ENCODE data around the gene SHANK1.

Gene SHANK1

DNA sequence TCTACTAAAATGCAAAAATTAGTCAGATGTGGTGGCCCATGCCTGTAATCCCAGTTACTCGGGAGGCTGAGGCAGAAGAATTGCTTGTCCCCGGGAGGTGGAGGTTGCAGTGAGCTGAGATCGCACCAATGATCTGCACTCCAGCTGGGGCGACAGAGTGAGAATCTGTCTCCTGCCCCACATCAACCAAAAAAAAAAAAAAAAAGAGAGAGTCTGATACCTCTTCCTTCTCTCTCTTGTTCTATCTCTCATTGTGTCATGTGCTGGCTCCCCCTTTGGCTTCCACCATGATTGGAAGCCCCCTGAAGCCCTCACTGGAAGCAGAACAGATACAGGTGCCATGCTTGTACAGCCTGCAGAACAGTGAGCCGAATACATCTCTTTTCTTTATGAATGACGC is 23.9 kb upstream of the SHANK1 start:
- Mint-ChIP-seq H3K4me3 (no peak overlapping the region), H3K36me3 (ENCODE audit: low read depth) (no peaks in the 10 kb centered on the region), H3K4me1 (ENCODE audit: low read depth) (no peaks in the 10 kb centered on the region), H3K9me3 (no peaks in the 10 kb centered on the region), H3K27ac (no peak overlapping the region), H3K27me3 (peaks cover 52% of the 10 kb centered on the region)
- DNase-seq: no peak

DNA sequence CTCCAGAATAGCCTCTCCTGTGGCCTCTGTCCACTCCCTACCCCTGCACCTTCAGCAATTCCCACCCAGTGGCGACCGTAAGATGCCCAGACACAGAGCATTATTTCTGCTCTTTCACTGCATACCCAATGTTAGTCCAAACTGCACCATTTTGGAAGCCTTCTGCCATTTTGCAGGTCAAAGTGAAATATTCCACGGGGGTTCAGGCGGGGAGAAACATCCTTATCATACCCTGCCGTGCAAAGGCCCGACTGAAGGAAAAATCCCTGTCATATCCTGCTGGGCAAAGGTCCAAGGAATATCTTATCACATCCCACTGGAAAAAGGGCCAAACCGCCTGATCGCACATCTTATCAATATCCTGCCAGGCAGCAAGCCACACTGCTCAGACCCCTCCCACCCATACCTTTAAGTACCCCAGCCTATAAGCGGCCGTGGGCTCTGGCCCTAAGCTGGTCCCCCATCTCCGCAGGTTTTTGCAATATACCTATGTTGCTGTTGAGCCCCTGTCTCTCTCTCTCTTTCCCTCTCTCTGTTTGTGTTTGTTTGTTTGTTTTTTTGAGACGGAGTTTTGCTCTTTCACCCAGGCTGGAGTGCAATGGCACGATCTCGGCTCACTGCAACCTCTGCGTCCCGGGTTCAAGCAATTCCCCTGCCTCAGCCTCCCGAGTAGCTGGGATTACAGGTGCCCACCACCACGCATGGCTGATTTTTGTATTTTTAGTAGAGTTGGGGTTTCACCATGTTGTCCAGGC is 21.8 kb upstream of the SHANK1 start:
- Mint-ChIP-seq H3K4me3 (no peak overlapping the region), H3K27me3 (peaks cover 57% of the 10 kb centered on the region), H3K9me3 (no peaks in the 10 kb centered on the region), H3K27ac (no peak overlapping the region), H3K4me1 (ENCODE audit: low read depth) (no peaks in the 10 kb centered on the region), H3K36me3 (ENCODE audit: low read depth) (no peaks in the 10 kb centered on the region)
- DNase-seq: no peak

DNA sequence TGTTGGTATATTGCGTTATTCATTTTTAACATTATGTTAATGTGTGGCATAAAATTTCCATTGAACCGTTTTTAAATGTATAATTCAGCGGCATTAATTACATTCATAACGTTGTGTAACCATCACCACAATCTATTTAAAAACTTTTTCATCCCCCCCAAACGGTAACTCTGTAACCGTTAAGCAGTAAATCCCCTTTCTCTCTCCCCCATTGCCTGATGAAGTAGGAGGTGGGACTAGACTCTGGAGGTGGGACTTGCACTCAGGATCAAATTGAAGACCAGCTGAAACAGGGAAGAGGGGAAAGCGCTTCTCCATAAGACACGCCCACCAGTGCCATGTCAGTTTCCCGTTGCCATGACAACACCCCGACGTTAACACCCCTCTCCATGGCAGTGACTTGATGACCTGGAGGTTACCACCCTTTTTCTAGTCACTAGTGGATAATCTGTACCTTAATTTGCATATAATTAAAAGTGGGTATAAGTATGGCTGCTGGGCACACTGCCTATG is 20.4 kb upstream of the SHANK1 start:
- DNase-seq: no peak
- no peaks in the 10 kb centered on the region for H3K9me3 Mint-ChIP-seq
- no peaks in the 10 kb centered on the region for H3K36me3 Mint-ChIP-seq (ENCODE audit: low read depth)
- H3K27me3 Mint-ChIP-seq: peaks cover 50% of the 10 kb centered on the region
- no peaks in the 10 kb centered on the region for H3K4me1 Mint-ChIP-seq (ENCODE audit: low read depth)
- H3K4me3 Mint-ChIP-seq: no peak overlapping the region
- no peak overlapping the region for H3K27ac Mint-ChIP-seq

DNA sequence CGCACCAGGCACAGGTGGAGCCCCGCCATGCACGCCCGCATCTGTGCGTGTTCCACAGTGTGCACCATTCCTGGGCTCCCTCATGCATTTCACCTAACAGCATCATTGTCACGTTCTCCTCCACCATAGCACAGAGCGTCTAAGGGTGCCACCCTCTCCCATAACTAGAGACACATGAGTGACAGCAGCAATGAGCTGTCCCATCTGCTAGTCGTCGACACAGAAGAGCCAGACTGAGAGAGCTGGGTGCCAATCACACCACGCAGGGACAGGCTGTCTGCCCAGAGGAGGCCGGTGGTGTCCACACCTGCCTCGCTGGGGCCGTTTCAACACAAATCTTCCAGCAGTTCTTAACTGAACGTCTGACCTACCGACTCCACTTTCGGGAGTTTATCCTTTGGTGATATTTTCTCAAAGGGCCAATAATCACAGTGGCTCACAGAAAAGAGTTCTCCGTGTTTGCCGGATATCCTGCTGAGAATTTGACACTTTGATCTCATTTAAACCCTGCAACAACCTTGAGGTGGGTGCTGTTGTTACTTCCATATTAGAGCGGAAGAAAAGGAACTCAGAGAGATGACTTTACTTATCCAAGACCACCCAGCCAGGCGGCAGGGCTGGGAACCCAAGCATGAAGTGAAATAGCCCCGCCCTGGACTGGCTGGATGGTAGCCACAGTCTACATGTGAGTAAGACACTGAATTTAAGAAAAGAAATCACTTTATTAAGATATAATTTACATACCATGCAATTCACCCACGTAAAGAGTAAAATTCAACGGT is 19.7 kb upstream of the SHANK1 start:
- H3K27me3 Mint-ChIP-seq: peaks cover 54% of the 10 kb centered on the region
- no peaks in the 10 kb centered on the region for H3K36me3 Mint-ChIP-seq (ENCODE audit: low read depth)
- no peak for DNase-seq
- no peak overlapping the region for H3K27ac Mint-ChIP-seq
- no peaks in the 10 kb centered on the region for H3K4me1 Mint-ChIP-seq (ENCODE audit: low read depth)
- no peak overlapping the region for H3K4me3 Mint-ChIP-seq
- no peaks in the 10 kb centered on the region for H3K9me3 Mint-ChIP-seq

DNA sequence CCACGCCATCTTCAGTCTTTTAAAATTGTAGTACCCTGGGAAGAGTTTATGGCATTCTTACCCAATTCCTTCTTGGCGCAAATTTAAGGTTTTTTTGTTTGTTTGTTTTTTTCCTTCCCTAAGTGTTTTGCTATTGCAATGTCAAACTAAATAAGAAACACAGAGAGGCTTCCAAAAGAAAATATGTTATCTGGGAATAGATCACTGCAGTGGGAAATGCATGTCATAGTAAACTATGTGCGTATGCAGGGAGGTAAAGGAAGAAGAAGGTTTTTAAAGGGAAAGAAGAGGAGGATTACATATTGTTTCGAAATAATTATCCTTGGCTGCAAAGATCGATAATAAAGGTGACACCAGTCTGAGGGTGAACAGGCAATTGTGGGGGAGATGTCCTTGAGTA is 16.7 kb upstream of the SHANK1 start:
- H3K36me3 Mint-ChIP-seq (ENCODE audit: low read depth): no peaks in the 10 kb centered on the region
- H3K4me3 Mint-ChIP-seq: no peak overlapping the region
- no peak overlapping the region for H3K27ac Mint-ChIP-seq
- H3K9me3 Mint-ChIP-seq: no peaks in the 10 kb centered on the region
- H3K4me1 Mint-ChIP-seq (ENCODE audit: low read depth): no peaks in the 10 kb centered on the region
- DNase-seq: no peak
- H3K27me3 Mint-ChIP-seq: peaks cover 51% of the 10 kb centered on the region

DNA sequence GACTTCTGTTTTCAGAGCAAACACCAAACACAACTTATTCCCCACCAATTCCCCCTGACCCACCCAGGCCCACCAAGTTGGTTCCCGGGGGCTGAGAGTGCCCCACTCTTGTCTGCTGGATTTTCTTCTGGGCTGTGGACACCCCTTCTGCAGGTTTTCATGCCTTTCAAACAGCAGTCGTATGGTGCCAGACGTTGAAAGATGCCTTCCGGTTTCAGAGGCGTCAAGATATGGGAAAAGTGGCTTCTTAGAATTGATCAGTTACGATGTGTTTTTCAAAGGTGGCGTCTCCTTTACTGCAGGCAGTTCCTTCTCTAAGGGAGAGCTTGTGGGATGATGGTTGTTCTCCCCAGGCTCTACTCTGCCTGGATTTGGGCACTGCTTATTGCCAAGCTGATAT is 16.3 kb upstream of the SHANK1 start:
- Mint-ChIP-seq H3K9me3 (no peaks in the 10 kb centered on the region), H3K4me3 (no peak overlapping the region), H3K36me3 (ENCODE audit: low read depth) (no peaks in the 10 kb centered on the region), H3K4me1 (ENCODE audit: low read depth) (no peaks in the 10 kb centered on the region), H3K27ac (no peak overlapping the region), H3K27me3 (peaks cover 50% of the 10 kb centered on the region)
- no peak for DNase-seq

DNA sequence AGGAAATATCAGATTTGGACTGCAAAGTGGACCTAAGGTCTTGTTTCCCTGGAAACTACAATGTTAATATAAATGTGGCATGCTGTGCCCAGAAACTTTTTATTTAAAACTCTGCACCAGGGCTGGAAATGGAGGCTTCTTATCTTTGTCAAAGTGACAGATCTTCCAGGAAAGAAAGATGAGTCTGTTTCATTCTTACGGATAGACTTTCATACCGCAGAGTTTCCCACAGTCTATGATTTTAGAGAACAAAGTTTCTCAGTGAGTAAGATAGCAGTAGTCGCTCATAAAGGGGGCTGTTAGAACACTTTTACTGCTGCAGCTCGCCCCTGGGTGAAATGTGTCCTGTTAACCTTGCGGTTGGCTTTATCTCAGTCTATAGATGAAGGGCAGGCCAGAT is 10.3 kb upstream of the SHANK1 start:
- Mint-ChIP-seq H3K4me1 (ENCODE audit: low read depth) (peaks cover 29% of the 10 kb centered on the region), H3K4me3 (no peak overlapping the region), H3K27ac (no peak overlapping the region), H3K9me3 (no peaks in the 10 kb centered on the region), H3K27me3 (peaks cover 59% of the 10 kb centered on the region), H3K36me3 (ENCODE audit: low read depth) (peaks cover 7% of the 10 kb centered on the region)
- DNase-seq: no peak

DNA sequence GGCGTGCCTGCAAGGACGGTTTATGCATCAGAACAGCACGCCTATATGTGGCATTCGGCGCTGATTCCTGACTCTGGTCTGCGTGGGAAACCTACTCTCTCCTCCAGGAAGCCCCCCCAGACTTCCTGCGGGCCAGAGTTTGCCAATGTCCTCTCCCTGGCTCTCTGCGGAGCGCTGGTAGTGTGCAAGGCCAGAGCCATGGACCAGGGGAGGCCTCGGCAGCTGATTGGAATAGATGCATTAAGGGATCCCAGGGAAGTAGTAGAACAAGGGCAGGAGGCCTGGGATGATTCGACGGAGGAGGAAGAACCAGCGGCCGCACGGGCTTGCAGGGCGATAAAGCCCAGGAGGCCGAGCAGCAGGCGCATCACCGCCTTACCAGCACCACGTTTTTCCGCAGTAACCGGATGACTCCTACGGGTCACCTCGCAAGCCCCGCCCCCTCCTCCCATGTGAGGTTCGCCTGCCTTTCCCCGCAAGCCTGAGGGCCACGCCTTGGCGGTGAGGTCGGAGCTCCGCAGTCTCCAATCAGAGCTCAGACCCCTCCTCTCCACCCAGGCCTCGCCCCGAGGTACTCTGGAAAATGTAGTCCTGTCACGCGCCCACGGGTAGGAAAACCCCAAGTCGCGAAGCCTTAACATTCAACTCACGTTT is 8.6 kb upstream of the SHANK1 start:
- peak; percentile 83 for DNase-seq
- Mint-ChIP-seq H3K4me3 (peak overlapping the region; percentile 61), H3K27me3 (peaks cover 67% of the 10 kb centered on the region), H3K9me3 (no peaks in the 10 kb centered on the region), H3K4me1 (ENCODE audit: low read depth) (peaks cover 37% of the 10 kb centered on the region), H3K27ac (peak overlapping the region; percentile 80), H3K36me3 (ENCODE audit: low read depth) (peaks cover 7% of the 10 kb centered on the region)

DNA sequence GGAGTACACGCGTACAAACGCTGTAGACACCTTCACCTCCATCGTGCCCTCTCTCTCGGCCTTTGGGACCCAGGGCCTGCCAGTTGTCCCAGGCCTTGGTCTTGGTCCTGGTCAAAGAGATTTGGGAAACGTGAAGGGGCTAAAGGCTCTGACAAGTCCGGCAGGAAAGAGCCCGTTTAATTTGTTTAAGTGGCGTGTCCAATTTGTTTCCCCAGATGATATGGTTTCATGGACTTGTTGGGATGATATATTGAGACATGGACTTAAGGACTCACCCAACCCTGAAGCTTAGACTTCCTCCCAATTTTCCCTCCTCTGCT is 6.3 kb upstream of the SHANK1 start:
- H3K9me3 Mint-ChIP-seq: no peaks in the 10 kb centered on the region
- peaks cover 7% of the 10 kb centered on the region for H3K36me3 Mint-ChIP-seq (ENCODE audit: low read depth)
- H3K27me3 Mint-ChIP-seq: peaks cover 76% of the 10 kb centered on the region
- peak overlapping the region; percentile 83 for H3K4me3 Mint-ChIP-seq
- peak overlapping the region; percentile 89 for H3K27ac Mint-ChIP-seq
- no peak for DNase-seq
- peaks cover 37% of the 10 kb centered on the region for H3K4me1 Mint-ChIP-seq (ENCODE audit: low read depth)

DNA sequence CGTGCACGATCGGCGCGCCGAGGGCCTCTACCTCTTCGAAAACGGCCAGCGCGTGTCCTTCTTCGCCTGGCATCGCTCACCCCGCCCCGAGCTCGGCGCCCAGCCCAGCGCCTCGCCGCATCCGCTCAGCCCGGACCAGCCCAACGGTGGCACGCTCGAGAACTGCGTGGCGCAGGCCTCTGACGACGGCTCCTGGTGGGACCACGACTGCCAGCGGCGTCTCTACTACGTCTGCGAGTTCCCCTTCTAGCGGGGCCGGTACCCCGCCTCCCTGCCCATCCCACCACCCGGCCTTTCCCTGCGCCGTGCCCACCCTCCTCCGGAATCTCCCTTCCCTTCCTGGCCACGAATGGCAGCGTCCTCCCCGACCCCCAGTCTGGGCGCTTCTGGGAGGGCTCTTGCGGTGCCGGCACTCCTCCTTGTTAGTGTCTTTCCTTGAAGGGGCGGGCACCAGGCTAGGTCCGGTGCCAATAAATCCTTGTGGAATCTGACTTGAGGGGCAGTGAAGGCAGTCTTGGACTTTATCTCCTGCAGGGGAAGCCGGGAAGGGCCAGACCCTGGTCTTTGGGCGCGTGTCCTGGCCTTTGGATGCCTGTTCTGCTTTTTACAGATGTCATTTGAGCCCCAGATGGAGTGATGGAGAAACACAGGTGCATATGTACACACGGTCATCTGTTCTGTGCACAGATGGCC is 5.8 kb upstream of the SHANK1 start:
- Mint-ChIP-seq H3K9me3 (no peaks in the 10 kb centered on the region), H3K27ac (peak overlapping the region; percentile 89), H3K27me3 (peaks cover 81% of the 10 kb centered on the region), H3K4me1 (ENCODE audit: low read depth) (peaks cover 37% of the 10 kb centered on the region), H3K36me3 (ENCODE audit: low read depth) (peaks cover 7% of the 10 kb centered on the region), H3K4me3 (peak overlapping the region; percentile 83)
- DNase-seq: no peak

DNA sequence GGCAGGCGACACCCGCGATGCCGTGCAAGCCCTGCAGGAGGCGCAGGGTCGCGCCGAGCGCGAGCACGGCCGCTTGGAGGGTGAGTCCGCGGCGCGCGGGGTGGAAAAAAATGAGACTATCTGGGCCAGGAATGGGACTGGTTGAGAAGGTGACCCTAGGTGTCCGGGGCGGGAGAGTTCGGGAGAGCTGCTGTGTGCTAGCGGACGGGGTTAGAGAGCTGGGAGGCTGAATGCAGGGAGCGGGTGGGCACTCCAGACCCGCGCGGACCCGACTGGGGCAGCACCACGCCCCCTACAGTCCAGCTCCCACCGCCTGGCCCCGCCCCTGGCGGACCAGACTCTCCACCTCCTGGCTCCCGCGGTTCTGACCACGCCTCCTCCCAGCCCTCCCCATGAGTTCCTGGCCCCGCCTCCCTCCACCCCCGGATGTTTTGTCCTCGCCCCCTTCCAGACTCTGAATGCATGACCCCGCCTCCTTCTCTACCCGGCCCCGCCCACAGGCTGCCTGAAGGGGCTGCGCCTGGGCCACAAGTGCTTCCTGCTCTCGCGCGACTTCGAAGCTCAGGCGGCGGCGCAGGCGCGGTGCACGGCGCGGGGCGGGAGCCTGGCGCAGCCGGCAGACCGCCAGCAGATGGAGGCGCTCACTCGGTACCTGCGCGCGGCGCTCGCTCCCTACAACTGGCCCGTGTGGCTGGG is 5.1 kb upstream of the SHANK1 start:
- Mint-ChIP-seq H3K27ac (peak overlapping the region; percentile 89), H3K36me3 (ENCODE audit: low read depth) (peaks cover 7% of the 10 kb centered on the region), H3K27me3 (peaks cover 83% of the 10 kb centered on the region), H3K4me3 (peak overlapping the region; percentile 83), H3K9me3 (no peaks in the 10 kb centered on the region), H3K4me1 (ENCODE audit: low read depth) (peaks cover 39% of the 10 kb centered on the region)
- peak; percentile 92 for DNase-seq

DNA sequence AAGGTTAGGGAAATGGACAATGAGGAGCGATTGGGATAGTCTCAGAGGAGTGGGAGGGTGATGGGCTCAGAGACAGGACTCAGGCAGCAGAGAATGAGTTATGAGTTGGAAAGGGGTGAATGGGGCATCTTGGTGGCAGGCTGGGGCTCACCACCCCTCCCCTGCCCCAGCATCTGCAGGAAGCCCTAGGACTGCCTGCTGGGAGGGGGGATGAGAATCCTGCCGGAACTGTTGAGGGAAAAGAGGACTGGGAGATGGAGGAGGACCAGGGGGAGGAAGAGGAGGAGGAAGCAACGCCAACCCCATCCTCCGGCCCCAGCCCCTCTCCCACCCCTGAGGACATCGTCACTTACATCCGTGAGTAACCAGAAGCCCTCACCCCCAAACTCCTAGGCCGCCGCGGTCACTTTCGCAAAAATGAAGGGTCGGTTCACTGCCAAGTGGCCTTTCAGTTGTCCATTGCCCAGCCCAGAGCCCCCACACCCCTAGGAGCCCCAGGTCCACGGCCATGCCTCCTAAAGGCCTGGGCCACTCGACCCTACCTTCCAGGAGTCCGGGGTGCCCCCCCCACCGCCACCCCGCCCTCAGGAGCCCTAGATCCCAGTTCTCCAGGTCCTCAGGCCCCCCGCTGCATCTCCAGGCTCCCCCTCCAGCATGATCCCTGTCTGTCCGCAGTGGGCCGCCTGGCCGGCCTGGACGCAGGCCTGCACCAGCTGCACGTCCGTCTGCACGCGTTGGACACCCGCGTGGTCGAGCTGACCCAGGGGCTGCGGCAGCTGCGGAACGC is 4.3 kb upstream of the SHANK1 start:
- H3K4me1 Mint-ChIP-seq (ENCODE audit: low read depth): peaks cover 39% of the 10 kb centered on the region
- H3K4me3 Mint-ChIP-seq: peak overlapping the region; percentile 83
- no peaks in the 10 kb centered on the region for H3K9me3 Mint-ChIP-seq
- peaks cover 80% of the 10 kb centered on the region for H3K27me3 Mint-ChIP-seq
- H3K27ac Mint-ChIP-seq: peak overlapping the region; percentile 88
- no peak for DNase-seq
- peaks cover 7% of the 10 kb centered on the region for H3K36me3 Mint-ChIP-seq (ENCODE audit: low read depth)

DNA sequence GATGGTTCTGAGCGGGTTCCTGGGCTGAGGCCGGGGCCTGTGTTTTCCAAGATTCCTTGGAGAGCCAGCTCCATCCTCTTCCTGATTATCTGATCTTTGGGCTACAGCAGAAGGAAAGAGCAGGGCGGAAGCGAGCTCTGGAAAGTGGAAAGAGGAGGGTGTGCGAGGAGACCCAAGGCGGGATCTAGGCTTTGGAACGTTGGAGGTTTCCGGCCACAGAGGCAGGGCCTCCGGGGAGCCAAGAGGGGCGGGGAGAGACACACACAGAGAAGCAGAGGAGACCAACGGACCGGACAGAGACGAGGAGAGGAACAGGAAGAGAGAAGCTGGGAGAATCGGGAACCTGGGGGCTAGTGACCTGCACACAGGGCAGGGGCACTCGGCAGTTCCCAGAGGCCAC is 3.5 kb upstream of the SHANK1 start, which contains the start of gene CLEC11A:
Gene CLEC11A (plus strand): TSS at position 296 of the 400 bp plus-strand sequence. CDS start 162 bp downstream, outside the sequence.
- Mint-ChIP-seq H3K4me1 (ENCODE audit: low read depth) (peaks cover 33% of the 10 kb centered on the region), H3K36me3 (ENCODE audit: low read depth) (peaks cover 7% of the 10 kb centered on the region), H3K4me3 (peak within 1 kb of the TSS; percentile 83), H3K27ac (no peak within 1 kb of the TSS), H3K27me3 (peaks cover 76% of the 10 kb centered on the region), H3K9me3 (no peaks in the 10 kb centered on the region)
- no peak for DNase-seq
